Body of pancreas (tissue), 4 donors: ENCODE data around the gene NUP210L. TPM values are rescaled to one million over a fixed set of nuclear protein-coding genes. Genes with fewer than 3 reads are reported as not detected.

ENCODE experiments used
- ATAC-seq: fragments of 150-250 bp; one replicate; pipeline ENCODE4 v1.9.1; 2016
- DNase-seq, 4 donors: peaks; one replicate each; pipeline ENCODE4 v3.0.0-alpha.2; 2019
- H3K27ac ChIP-seq, 4 donors: fragments of 200-600 bp; sonication (generic); 1 replicate in 3 of 4; 2 replicates in 1 of 4; pipeline versions ENCODE4 v1.5.1 to v1.6.1; 2016 to 2019; ENCODE audit warnings: mild to moderate bottlenecking in 1 of 4, mixed read lengths in 1 of 4, moderate library complexity in 1 of 4
- H3K27me3 ChIP-seq, 2 donors: fragments of 200-600 bp; sonication (generic); one replicate each; pipeline ENCODE4 v1.6.0; 2016; ENCODE audit warnings: mild to moderate bottlenecking in 1 of 2
- H3K36me3 ChIP-seq, 2 donors: fragments of 200-600 bp; sonication (generic); replicated peaks in 1 of 2; 2 replicates each; pipeline ENCODE4 v1.5.1; 2016; ENCODE audit warnings: low read depth in 2 of 2; ENCODE audit not compliant: insufficient read depth in 1 of 2
- H3K4me1 ChIP-seq: fragments of 200-600 bp; sonication (generic); one replicate; pipeline ENCODE4 v1.6.0; 2016
- H3K4me3 ChIP-seq, 2 donors: fragments of 200-600 bp; sonication (generic); 1 replicate in 1 of 2; 2 replicates in 1 of 2; pipeline ENCODE4 v1.5.1; 2016 to 2019
- H3K9me3 ChIP-seq, 3 donors: fragments of 200-600 bp; sonication (generic); 1 replicate in 2 of 3; 2 replicates in 1 of 3; pipeline ENCODE4 v1.5.1; 2016
- POLR2A ChIP-seq, 3 donors: fragments of 450-650 bp; IDR thresholded peaks; one replicate each; pipeline ENCODE4 v1.6.1; 2016; ENCODE audit warnings: antibody characterized with exemption in 3 of 3, mild to moderate bottlenecking in 2 of 3
- WGBS, 2 donors: methylation state at CpG; one replicate each; pipeline ENCODE4 v1.1.5; 2017; 5-methylcytosine and 5-hydroxymethylcytosine counted together
- intact Hi-C: fragments of 100-400 bp; cut with DNase I; formaldehyde crosslinking; loops from one replicate; pipeline ENCODE4 v1.15.1; 2023
- total RNA-seq, 2 donors: library from RNA; depleted of rRNA; stranded (reverse); fragments of >200 nt; gene quantifications; one replicate each; pipeline ENCODE4 v1.1.0, GENCODE V29; 2016
- TF ChIP-seq, protein P1 (sequence below), 7 experiments: fragments of 450-650 bp in 4 of 7; fragments of 200-600 bp in 3 of 7; sonication (generic) in 3 of 7; IDR thresholded peaks; one replicate each; pipeline ENCODE4 v1.5.1; 2016 to 2019; ENCODE audit warnings: antibody characterized with exemption in 7 of 7

The NUP210L gene
- total RNA-seq, 2 donors from 2014 or later, result not detected

- H3K27ac ChIP-seq, result peak overlapping the region in 3 of 4 donors; percentile 1 to 86 (median 63)
These were observed 24.3 kb upstream of the NUP210L start for GRCh38 chr1:154178911-154179811.

DNA sequence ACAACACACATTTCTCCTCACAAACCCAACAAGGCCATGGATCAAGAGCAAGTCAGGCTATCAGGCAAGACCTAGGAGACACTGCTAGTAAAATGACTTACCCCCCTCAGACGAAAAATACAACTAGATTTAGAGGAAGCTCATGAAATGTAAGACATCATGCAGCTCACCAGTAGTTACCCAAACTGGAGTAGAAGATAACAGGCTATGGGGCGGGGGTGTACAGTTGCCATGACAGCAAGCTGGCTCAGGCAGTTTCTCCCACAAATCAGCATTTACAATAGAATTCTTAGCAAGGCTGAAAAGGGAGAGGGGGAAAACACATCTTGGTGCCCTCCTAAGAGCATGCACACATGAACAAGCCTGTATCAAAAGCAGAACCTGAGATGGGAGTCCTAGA, 23.1 kb upstream of the NUP210L start:
- peaks cover 65% of the 10 kb centered on the region for H3K4me1 ChIP-seq
- no peaks in the 10 kb centered on the region for H3K9me3 ChIP-seq
- H3K27ac ChIP-seq, result peak overlapping the region in 2 of 4 donors; percentile 63 to 86
- WGBS, 2 donors, result 32 to 57% methylated on average over 2 of the region's 2 CpGs
- DNase-seq (no peak), ATAC-seq (no peak)
- intact Hi-C loops, result no loop called here
- TF ChIP-seq, protein P1, sequence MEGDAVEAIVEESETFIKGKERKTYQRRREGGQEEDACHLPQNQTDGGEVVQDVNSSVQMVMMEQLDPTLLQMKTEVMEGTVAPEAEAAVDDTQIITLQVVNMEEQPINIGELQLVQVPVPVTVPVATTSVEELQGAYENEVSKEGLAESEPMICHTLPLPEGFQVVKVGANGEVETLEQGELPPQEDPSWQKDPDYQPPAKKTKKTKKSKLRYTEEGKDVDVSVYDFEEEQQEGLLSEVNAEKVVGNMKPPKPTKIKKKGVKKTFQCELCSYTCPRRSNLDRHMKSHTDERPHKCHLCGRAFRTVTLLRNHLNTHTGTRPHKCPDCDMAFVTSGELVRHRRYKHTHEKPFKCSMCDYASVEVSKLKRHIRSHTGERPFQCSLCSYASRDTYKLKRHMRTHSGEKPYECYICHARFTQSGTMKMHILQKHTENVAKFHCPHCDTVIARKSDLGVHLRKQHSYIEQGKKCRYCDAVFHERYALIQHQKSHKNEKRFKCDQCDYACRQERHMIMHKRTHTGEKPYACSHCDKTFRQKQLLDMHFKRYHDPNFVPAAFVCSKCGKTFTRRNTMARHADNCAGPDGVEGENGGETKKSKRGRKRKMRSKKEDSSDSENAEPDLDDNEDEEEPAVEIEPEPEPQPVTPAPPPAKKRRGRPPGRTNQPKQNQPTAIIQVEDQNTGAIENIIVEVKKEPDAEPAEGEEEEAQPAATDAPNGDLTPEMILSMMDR (IDR thresholded peaks at IDR 0.05), result no peak
- TF ChIP-seq POLR2A (IDR thresholded peaks at IDR 0.05), result no peak
- H3K36me3 ChIP-seq, result peaks cover 0 to 7% of the 10 kb centered on the region in 2 donors
- no peaks in the 10 kb centered on the region for H3K27me3 ChIP-seq
- H3K4me3 ChIP-seq, result no peak overlapping the region

More at GRCh38 chr1:154178911-154179811, 24.3 kb upstream of the NUP210L start:
- H3K9me3 ChIP-seq, result no peaks in the 10 kb centered on the region
- H3K4me3 ChIP-seq, result no peak overlapping the region
- DNase-seq, result peak in 2 of 4 donors; percentile 39 to 53
- no peak for TF ChIP-seq POLR2A (IDR thresholded peaks at IDR 0.05)
- TF ChIP-seq, protein P1 (IDR thresholded peaks at IDR 0.05), result no peak
- H3K4me1 ChIP-seq, result peaks cover 74% of the 10 kb centered on the region
- intact Hi-C loops, result no loop called here
- 41% methylated on average over 10 of the region's 10 CpGs for WGBS, 2 donors
- no peaks in the 10 kb centered on the region for H3K27me3 ChIP-seq
- ATAC-seq, result no peak
- H3K36me3 ChIP-seq, result peaks cover 0 to 4% of the 10 kb centered on the region in 2 donors

DNA sequence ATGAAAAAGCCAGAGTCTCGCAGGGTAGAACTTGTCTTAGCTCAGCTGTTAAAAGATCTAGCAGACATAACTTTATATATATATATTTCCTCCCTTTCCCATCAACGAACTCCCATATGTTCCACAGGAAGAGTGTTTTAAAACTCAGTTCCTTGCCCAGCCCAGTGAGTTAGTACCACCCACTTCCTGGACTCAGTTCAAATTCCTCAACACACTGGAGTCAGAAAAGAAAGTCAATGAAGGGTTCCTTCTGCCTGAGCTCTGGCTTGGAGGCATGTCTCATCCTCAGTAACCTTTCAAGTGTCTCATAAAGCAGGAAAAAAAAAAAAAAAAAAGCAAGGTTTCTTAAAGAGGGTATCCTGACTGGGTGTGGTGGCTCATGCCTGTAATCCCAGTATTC, 21.5 kb upstream of the NUP210L start:
- WGBS, 2 donors, result 48 to 53% methylated on average over 2 of the region's 2 CpGs
- H3K27ac ChIP-seq, result peak overlapping the region in 2 of 4 donors; percentile 16 to 68
- TF ChIP-seq, protein P1 (IDR thresholded peaks at IDR 0.05), result no peak
- TF ChIP-seq POLR2A (IDR thresholded peaks at IDR 0.05), result no peak
- intact Hi-C loops, result no loop called here
- DNase-seq, result peak in 1 of 4 donors; percentile 47
- ATAC-seq, result no peak
- no peaks in the 10 kb centered on the region for H3K9me3 ChIP-seq
- peaks cover 57% of the 10 kb centered on the region for H3K4me1 ChIP-seq
- no peak overlapping the region for H3K4me3 ChIP-seq
- H3K27me3 ChIP-seq, result no peaks in the 10 kb centered on the region
- peaks cover 0 to 23% of the 10 kb centered on the region in 2 donors for H3K36me3 ChIP-seq

DNA sequence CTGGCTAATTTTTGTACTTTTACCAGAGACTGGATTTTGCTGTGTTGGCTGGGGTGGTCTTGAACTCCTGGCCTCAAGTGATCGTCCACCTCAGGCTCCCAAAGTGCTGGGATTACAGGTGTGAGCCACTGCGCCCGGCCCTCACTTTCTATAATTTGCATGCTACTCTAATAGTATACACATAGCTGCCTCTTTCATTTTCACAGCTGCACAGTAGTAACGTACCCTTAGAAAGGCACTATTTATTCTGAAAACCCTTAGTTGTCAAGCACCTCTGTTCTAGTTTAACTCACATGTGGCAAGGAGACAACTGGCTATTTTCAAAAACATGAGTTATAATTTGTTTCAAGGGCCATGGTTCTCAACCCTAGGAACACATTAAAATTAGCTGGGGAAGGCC, 19.8 kb upstream of the NUP210L start:
- TF ChIP-seq POLR2A (IDR thresholded peaks at IDR 0.05), result no peak
- TF ChIP-seq, protein P1 (IDR thresholded peaks at IDR 0.05), result no peak
- DNase-seq (no peak), ATAC-seq (no peak)
- Histone ChIP-seq H3K4me1 (peaks cover 40% of the 10 kb centered on the region), H3K36me3 (peaks cover 11 to 35% of the 10 kb centered on the region in 2 donors), H3K4me3 (no peak overlapping the region), H3K9me3 (no peaks in the 10 kb centered on the region), H3K27ac (no peak overlapping the region), H3K27me3 (no peaks in the 10 kb centered on the region)
- 86 to 92% methylated on average over 4 of the region's 4 CpGs for WGBS, 2 donors
- intact Hi-C loops, result no loop called here
